B cell (primary cell): ENCODE results near the gene SLC66A1. TPM values are rescaled to one million over a fixed set of nuclear protein-coding genes. Genes with fewer than 3 reads are reported as not detected.

Experiments
- ATAC-seq: fragments of 200-7000 bp; cut with Tn5 transposase; one replicate; pipeline ENCODE4 v1.10.0; 2021; ENCODE audit warnings: low read depth, mild to moderate bottlenecking, moderate number of reproducible peaks, moderate library complexity
- CTCF ChIA-PET: fragments of 350-600 bp; sonication (Branson Sonifier 250); formaldehyde crosslinking; loops from one replicate; lab custom pipeline; 2021; ENCODE audit warnings: antibody characterized with exemption, inconsistent platforms; lab: Charles Lee
- POLR2A ChIA-PET: fragments of 350-600 bp; sonication (Branson Sonifier 250); formaldehyde crosslinking; loops from one replicate; lab custom pipeline; 2021; ENCODE audit warnings: antibody characterized with exemption; lab: Charles Lee
- DNase-seq: peaks from one replicate; pipeline ENCODE4 v3.0.0; 2013
- H2AFZ ChIP-seq: 2 replicates; pipeline ENCODE4 v1.6.1; 2012; ENCODE audit warnings: mild to moderate bottlenecking, low read depth, low read length; ENCODE audit not compliant: insufficient read depth, poor library complexity, severe bottlenecking
- H3K27ac ChIP-seq, 2 donors: 1 replicate in 1 of 2; 2 replicates in 1 of 2; pipeline ENCODE4 v1.5.1; 2012 to 2013; ENCODE audit warnings: low read length in 2 of 2, mild to moderate bottlenecking in 2 of 2, moderate library complexity in 1 of 2
- H3K27me3 ChIP-seq, 4 experiments: fragments of 200-600 bp in 1 of 4; sonication (generic) in 1 of 4; replicated peaks in 1 of 4; 1 replicate in 2 of 4; 2 replicates in 2 of 4; pipeline versions ENCODE4 v1.6.1 to v1.7.0; 2013 to 2016; ENCODE audit warnings: low read length in 3 of 4, mild to moderate bottlenecking in 2 of 4, mixed read lengths in 1 of 4, moderate library complexity in 1 of 4; ENCODE audit not compliant: insufficient read depth in 4 of 4, control insufficient read depth in 3 of 4; ENCODE audit errors: control extremely low read depth in 1 of 4
- H3K36me3 ChIP-seq, 2 experiments: replicated peaks in 1 of 2; 1 replicate in 1 of 2; 2 replicates in 1 of 2; pipeline versions ENCODE4 v1.6.1 to v1.7.1; 2013; ENCODE audit warnings: low read length in 1 of 2; ENCODE audit not compliant: insufficient read depth in 2 of 2, control insufficient read depth in 1 of 2; ENCODE audit errors: control extremely low read depth in 1 of 2, extremely low read depth in 1 of 2
- H3K4me1 ChIP-seq, 2 donors: fragments of 200-600 bp in 1 of 2; sonication (generic) in 1 of 2; 1 replicate in 1 of 2; 2 replicates in 1 of 2; pipeline versions ENCODE4 v1.5.1 to v1.6.1; 2013 to 2017; ENCODE audit warnings: low read length in 2 of 2; ENCODE audit not compliant: control insufficient read depth in 2 of 2, insufficient read depth in 2 of 2
- H3K4me2 ChIP-seq: replicated peaks from 2 replicates; pipeline ENCODE3; 2012; ENCODE audit warnings: mild to moderate bottlenecking, low read depth, low read length; ENCODE audit not compliant: poor library complexity, severe bottlenecking
- H3K4me3 ChIP-seq, 5 experiments: fragments of 200-600 bp in 1 of 5; sonication (generic) in 1 of 5; 1 replicate in 3 of 5; 2 replicates in 2 of 5; pipeline versions ENCODE4 v1.5.1 to v1.7.0; 2011 to 2016; ENCODE audit warnings: low read length in 4 of 5, mild to moderate bottlenecking in 4 of 5, low read depth in 2 of 5, control low read depth in 1 of 5, moderate library complexity in 1 of 5; ENCODE audit not compliant: insufficient read depth in 1 of 5; ENCODE audit errors: control extremely low read depth in 1 of 5, extremely low read depth in 1 of 5
- H3K79me2 ChIP-seq: fragments of 200-600 bp; sonication (generic); one replicate; pipeline ENCODE4 v1.6.0; 2016; ENCODE audit warnings: low read length; ENCODE audit not compliant: control insufficient read depth, insufficient read depth
- H3K9ac ChIP-seq: fragments of 200-600 bp; sonication (generic); 2 replicates; pipeline ENCODE4 v1.6.1; 2017; ENCODE audit warnings: mild to moderate bottlenecking, low read length, moderate library complexity
- H3K9me3 ChIP-seq, 3 donors: one replicate each; pipeline versions ENCODE4 v1.6.1 to v1.7.1; 2013; ENCODE audit warnings: low read length in 2 of 3; ENCODE audit not compliant: control insufficient read depth in 2 of 3, insufficient read depth in 1 of 3; ENCODE audit errors: control extremely low read depth in 1 of 3
- H4K20me1 ChIP-seq: 2 replicates; pipeline ENCODE4 v1.6.0; 2012; ENCODE audit warnings: mild to moderate bottlenecking, low read length; ENCODE audit not compliant: insufficient read depth, control insufficient read depth, poor library complexity, severe bottlenecking
- H3K27ac Mint-ChIP-seq: one replicate; pipeline ENCODE4 v1.8.0; 2021; ENCODE audit warnings: mixed read lengths
- H3K27me3 Mint-ChIP-seq: one replicate; pipeline ENCODE4 v1.8.0; 2021; ENCODE audit warnings: mixed read lengths
- H3K4me1 Mint-ChIP-seq: one replicate; pipeline ENCODE4 v1.8.0; 2021; ENCODE audit warnings: mixed read lengths
- H3K4me3 Mint-ChIP-seq: one replicate; pipeline ENCODE4 v1.8.0; 2021; ENCODE audit warnings: mixed read lengths
- H3K9me3 Mint-ChIP-seq: one replicate; pipeline ENCODE4 v1.8.0; 2022; ENCODE audit warnings: mixed read lengths; ENCODE audit not compliant: insufficient read depth
- EZH2 ChIP-seq: IDR thresholded peaks from 2 replicates; pipeline ENCODE4 v1.6.1; 2012; ENCODE audit warnings: borderline replicate concordance, low read depth, mild to moderate bottlenecking, moderate library complexity, low read length; ENCODE audit not compliant: insufficient read depth, poor library complexity, severe bottlenecking
- WGBS: methylation state at CpG from one replicate; pipeline ENCODE4 v1.1.5; 2013; ENCODE audit warnings: missing lambda C conversion rate; ENCODE audit not compliant: insufficient coverage; 5-methylcytosine and 5-hydroxymethylcytosine counted together
- intact Hi-C: fragments of 100-400 bp; cut with micrococcal nuclease; formaldehyde crosslinking; loops from one replicate; pipeline ENCODE4 v1.10.0; 2022
- polyA plus RNA-seq: library from polyadenylated mRNA; depleted of rRNA; stranded (reverse); fragments of >200 nt; gene quantifications from 2 replicates; pipeline ENCODE4 v1.2.3, GENCODE V29; 2012
- total RNA-seq, 2 donors: library from RNA; stranded (reverse); fragments of 120-200 nt in 1 of 2; gene quantifications; 1 replicate in 1 of 2; 2 replicates in 1 of 2; pipeline versions ENCODE4 v1.2.3 to v1.2.4, GENCODE V29; 2013 to 2022
- TF ChIP-seq, protein P1 (sequence below): fragments of 200-600 bp; IDR thresholded peaks from one replicate; pipeline ENCODE4 v1.8.0; 2022; ENCODE audit warnings: antibody characterized with exemption, mild to moderate bottlenecking

SLC66A1 gene
- total and polyA plus RNA-seq, 2 donors (not counting 1 experiment from before 2014, with no cell fraction given) = 24.4 to 26.8 TPM

GRCh38 chr1:19274636-19275035, 37.5 kb upstream of the SLC66A1 start:
- TF ChIP-seq, protein P1, sequence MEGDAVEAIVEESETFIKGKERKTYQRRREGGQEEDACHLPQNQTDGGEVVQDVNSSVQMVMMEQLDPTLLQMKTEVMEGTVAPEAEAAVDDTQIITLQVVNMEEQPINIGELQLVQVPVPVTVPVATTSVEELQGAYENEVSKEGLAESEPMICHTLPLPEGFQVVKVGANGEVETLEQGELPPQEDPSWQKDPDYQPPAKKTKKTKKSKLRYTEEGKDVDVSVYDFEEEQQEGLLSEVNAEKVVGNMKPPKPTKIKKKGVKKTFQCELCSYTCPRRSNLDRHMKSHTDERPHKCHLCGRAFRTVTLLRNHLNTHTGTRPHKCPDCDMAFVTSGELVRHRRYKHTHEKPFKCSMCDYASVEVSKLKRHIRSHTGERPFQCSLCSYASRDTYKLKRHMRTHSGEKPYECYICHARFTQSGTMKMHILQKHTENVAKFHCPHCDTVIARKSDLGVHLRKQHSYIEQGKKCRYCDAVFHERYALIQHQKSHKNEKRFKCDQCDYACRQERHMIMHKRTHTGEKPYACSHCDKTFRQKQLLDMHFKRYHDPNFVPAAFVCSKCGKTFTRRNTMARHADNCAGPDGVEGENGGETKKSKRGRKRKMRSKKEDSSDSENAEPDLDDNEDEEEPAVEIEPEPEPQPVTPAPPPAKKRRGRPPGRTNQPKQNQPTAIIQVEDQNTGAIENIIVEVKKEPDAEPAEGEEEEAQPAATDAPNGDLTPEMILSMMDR = no peak
- no peak for TF ChIP-seq EZH2
- CTCF ChIA-PET = no interaction called here
- no peak overlapping the region for H3K27ac Mint-ChIP-seq

GRCh38 chr1:19283891-19284290, 28.2 kb upstream of the SLC66A1 start:
- DNase-seq (no peak), ATAC-seq (no peak)
- Histone ChIP-seq H3K9me3 (peaks cover 0 to 2% (median 0%) of the 10 kb centered on the region in 3 donors), H2AFZ (no peak overlapping the region), H3K27ac (no peak overlapping the region), H3K4me3 (no peak overlapping the region), H3K79me2 (no peaks in the 10 kb centered on the region), H3K27me3 (peaks cover 0 to 1% (median under 1%) of the 10 kb centered on the region in 4 experiments), H3K36me3 (no peaks in the 10 kb centered on the region), H3K4me1 (peaks cover 1 to 2% of the 10 kb centered on the region in 2 donors), H3K9ac (no peak overlapping the region), H4K20me1 (no peaks in the 10 kb centered on the region), H3K4me2 (no peak overlapping the region)
- Mint-ChIP-seq H3K27me3 (peaks cover 4% of the 10 kb centered on the region), H3K4me1 (peaks cover 4% of the 10 kb centered on the region), H3K9me3 (no peaks in the 10 kb centered on the region), H3K4me3 (no peak overlapping the region), H3K27ac (no peak overlapping the region)
- ChIA-PET POLR2A (no interaction called here), CTCF (interaction anchor here (0.7 kb wide), 1 partner anchor 49 kb away, joined by 4 read pairs; no protein-coding TSS in a partner anchor)
- TF ChIP-seq, protein P1 = no peak
- no peak for TF ChIP-seq EZH2
- 97% methylated on average over 8 of the region's 9 CpGs for WGBS
- intact Hi-C loops = no loop called here

More at GRCh38 chr1:19274636-19275035, 37.5 kb upstream of the SLC66A1 start:
- Histone ChIP-seq H3K9ac (no peak overlapping the region), H3K27me3 (peaks cover 0 to 7% (median 3%) of the 10 kb centered on the region in 4 experiments), H3K79me2 (no peaks in the 10 kb centered on the region), H3K9me3 (peaks cover 0 to 29% (median 6%) of the 10 kb centered on the region in 3 donors), H3K4me3 (no peak overlapping the region), H3K4me1 (no peaks in the 10 kb centered on the region), H4K20me1 (no peaks in the 10 kb centered on the region), H3K36me3 (no peaks in the 10 kb centered on the region), H3K4me2 (no peak overlapping the region), H3K27ac (no peak overlapping the region), H2AFZ (no peak overlapping the region)
- POLR2A ChIA-PET = no interaction called here
- H3K4me3 Mint-ChIP-seq = no peak overlapping the region
- intact Hi-C loops = no loop called here
- no peaks in the 10 kb centered on the region for H3K9me3 Mint-ChIP-seq
- peaks cover 4% of the 10 kb centered on the region for H3K4me1 Mint-ChIP-seq
- peaks cover 14% of the 10 kb centered on the region for H3K27me3 Mint-ChIP-seq
- ATAC-seq (no peak), DNase-seq (no peak)
- 94% methylated on average over 3 of the region's 5 CpGs for whole genome bisulfite sequencing
